ENCODE measurements around the gene LENG8. TPM values are rescaled to one million over a fixed set of nuclear protein-coding genes. Genes with fewer than 3 reads are reported as not detected.

Gene LENG8
- total and polyA plus RNA-seq, 2 of the 8 experiments (the other 6 are each of a cell fraction or from before 2014, with no cell fraction given): 62.2 to 108 TPM

- Histone ChIP-seq H4K5ac (ENCODE audit: insufficient read length, low read depth, low read length) (peak overlapping the region; percentile 91), H3K9me3 (ENCODE audit: insufficient read depth in 2 of 2, low read depth in 1 of 2, low read length in 1 of 2) (no peaks in the 10 kb centered on the region), H2BK20ac (ENCODE audit: low read length) (peak overlapping the region; percentile 99; the same call in 1 of the 2 replicates), H4K91ac (replicated peaks; ENCODE audit: insufficient read length, low read length) (peak overlapping the region; percentile 99), H3K23ac (ENCODE audit: insufficient read length) (no peak overlapping the region), H3K4me1 (replicated peaks in 1 of 4; ENCODE audit: control insufficient read depth in 3 of 4, insufficient read depth in 4 of 4, low read length in 3 of 4) (peaks cover 15 to 50% (median 38%) of the 10 kb centered on the region in 4 experiments), H4K8ac (ENCODE audit: extremely low read depth, insufficient read depth, low read length) (peak overlapping the region; percentile 95; the same call in 1 of the 2 replicates), H2BK15ac (ENCODE audit: low read length) (no peak overlapping the region; the same call in 1 of the 2 replicates), H3K56ac (replicated peaks; ENCODE audit: insufficient read length, low read depth, low read length) (peak overlapping the region; percentile 7), H3K18ac (ENCODE audit: extremely low read depth, low read length) (peak overlapping the region; percentile 97), H3K4ac (replicated peaks; ENCODE audit: insufficient read length, low read depth, low read length) (peak overlapping the region; percentile 99), H2BK5ac (ENCODE audit: low read depth, low read length) (peak overlapping the region; percentile 97; the same call in 1 of the 2 replicates), H3K14ac (ENCODE audit: insufficient read length) (peak overlapping the region; percentile 85), H3K4me2 (ENCODE audit: insufficient read depth in 1 of 2, low read depth in 2 of 2, low read length in 2 of 2) (peak overlapping the region; percentile 44 to 86), H3K27me3 (replicated peaks in 1 of 4; ENCODE audit: control insufficient read depth in 3 of 4, extremely low read depth in 1 of 4, insufficient read depth in 3 of 4, low read length in 3 of 4) (peaks cover 0 to 14% (median 9%) of the 10 kb centered on the region in 4 experiments; a peak in 5 of 7 replicates), H3K79me2 (ENCODE audit: control insufficient read depth in 1 of 2, insufficient read depth in 2 of 2, low read length in 2 of 2) (peaks cover 7 to 8% of the 10 kb centered on the region in 2 experiments; a peak in 2 of 4 replicates), H2BK12ac (ENCODE audit: low read depth, low read length) (peak overlapping the region; percentile 65; the same call in 1 of the 2 replicates), H2AFZ (ENCODE audit: low read length) (no peak overlapping the region), H3K4me3 (ENCODE audit: extremely low read depth in 1 of 4, insufficient read depth in 2 of 4, low read depth in 3 of 4, low read length in 4 of 4) (peak overlapping the region; percentile 10 to 59 (median 50); a peak in 7 of 8 replicates), H2AK5ac (ENCODE audit: low read depth, low read length) (no peak overlapping the region), H2BK120ac (replicated peaks; ENCODE audit: low read depth, low read length) (peak overlapping the region; percentile 92), H3K23me2 (ENCODE audit: low read depth, low read length) (peaks cover 16% of the 10 kb centered on the region), H3K79me1 (ENCODE audit: low read depth, low read length) (peaks cover 16% of the 10 kb centered on the region), H3K9ac (replicated peaks in 1 of 4; ENCODE audit: extremely low read depth in 1 of 4, low read depth in 3 of 4, low read length in 3 of 4) (peak overlapping the region in 2 of 4 experiments; percentile 48 to 59; a peak in 2 of 7 replicates), H3K36me3 (ENCODE audit: control insufficient read depth in 2 of 4, insufficient read depth in 4 of 4, low read length in 3 of 4) (peaks cover 0 to 22% (median 3%) of the 10 kb centered on the region in 4 experiments; a peak in 6 of 8 replicates), H3K27ac (ENCODE audit: low read depth, low read length) (peak overlapping the region; percentile 83), H4K20me1 (replicated peaks in 1 of 2; ENCODE audit: control insufficient read depth in 1 of 2, insufficient read depth in 2 of 2, low read length in 2 of 2) (peaks cover 0 to 11% of the 10 kb centered on the region in 2 experiments)
- DNase-seq (ENCODE audit: low read depth in 1 of 2, low spot score in 2 of 2) (peak; percentile 76 to 82), FAIRE-seq (no peak)
- CTCF ChIA-PET (ENCODE audit: partially characterized antibody): interaction anchor here (0.7 to 4.9 kb wide), 9 partner anchors 9 to 154 kb away, joined by 3 to 58 read pairs (median 9); no protein-coding TSS in a partner anchor
- POLR2A ChIA-PET (ENCODE audit: partially characterized antibody): interaction anchor here (0.6 to 5.6 kb wide), 17 partner anchors 14 to 986 kb away, joined by 3 to 133 read pairs (median 4); partner anchors contain the start of genes LENG8, LENG9, MBOAT7 and RPS9
- WGBS, 2 experiments (ENCODE audit: extremely low coverage in 1 of 2, insufficient coverage in 1 of 2, insufficient read length in 1 of 2, insufficient replicate concordance in 2 of 2, low coverage in 1 of 2, low lambda C conversion rate in 2 of 2, missing lambda C conversion rate in 1 of 2): 2% methylated on average over 14 of the region's 37 CpGs; no CpG with 5 or more reads in 1 of the 2 experiments
- TF ChIP-seq JUND (IDR thresholded peaks at IDR 0.05; ENCODE audit: low read length) (no peak), SIN3A (conservative IDR thresholded peaks at IDR 0.05 in 1 of 2, IDR thresholded peaks at IDR 0.05 in 1 of 2; ENCODE audit: low read depth in 1 of 2, low read length in 2 of 2) (peak in 1 of 2 experiments; percentile 19; a peak in 2 of 4 replicates), CEBPB (IDR thresholded peaks at IDR 0.05; ENCODE audit: low read depth, low read length) (no peak), SP4 (IDR thresholded peaks at IDR 0.05; ENCODE audit: low read length) (peak; percentile 56; the same call in 1 of the 2 replicates), PHF8 (conservative IDR thresholded peaks at IDR 0.05; ENCODE audit: low read depth, low read length) (peak; percentile 38; the same call in 1 of the 2 replicates), TAF1 (IDR thresholded peaks at IDR 0.05; ENCODE audit: low read depth, low read length) (0 out of 2 replicates have a peak, but pooled peaks have one; percentile 31), POLR2A (IDR thresholded peaks at IDR 0.05; ENCODE audit: control extremely low read depth in 1 of 2, low read depth in 2 of 2, low read length in 2 of 2) (peak in 1 of 2 experiments; percentile 72; a peak in 1 of 3 replicates), EZH2 (IDR thresholded peaks at IDR 0.05; ENCODE audit: low read depth, low read length, severe bottlenecking) (no peak), TBP (IDR thresholded peaks at IDR 0.05; ENCODE audit: low read depth, low read length) (peak; percentile 73; the same call in 1 of the 2 replicates), TEAD4 (IDR thresholded peaks at IDR 0.05; ENCODE audit: low read depth, low read length) (0 out of 2 replicates have a peak, but pooled peaks have one; percentile 63)
Measured at GRCh38 chr19:54420383-54421168, 28.4 kb upstream of the LENG8 start.

Data from H1 (cell line).